Spleen (tissue), 7 donors: Measurements from ENCODE around the gene PPP1R12B.

Experiments used
- CTCF ChIP-seq, 11 experiments: fragments of 200-600 bp in 7 of 11; fragments of 450-650 bp in 4 of 11; sonication (generic) in 4 of 11; IDR thresholded peaks in 8 of 11; conservative IDR thresholded peaks in 3 of 11; 1 replicate in 7 of 11; 2 replicates in 4 of 11; pipeline versions ENCODE4 v1.4.0 to v1.8.0; 2016 to 2021; ENCODE audit warnings: antibody characterized with exemption in 11 of 11, inconsistent platforms in 4 of 11, mild to moderate bottlenecking in 1 of 11
- POLR2A ChIP-seq, 3 donors: fragments of 450-650 bp; IDR thresholded peaks; one replicate each; pipeline ENCODE4 v1.5.1; 2017; ENCODE audit warnings: antibody characterized with exemption in 3 of 3, mild to moderate bottlenecking in 1 of 3
- donor health status: DM: no; HTN: no; CAD: no; lungs with moderate emphysema.
- donor health status: DM: no; HTN: no; CAD: no.
- donor health status: DM: no; HTN: no; CAD: no.

GRCh38 chr1:202362212-202362611, 13.7 kb downstream of the PPP1R12B start:
- no peak for TF ChIP-seq CTCF (IDR thresholded peaks at IDR 0.05 in 8 of 11, conservative IDR thresholded peaks at IDR 0.05 in 3 of 11)
- TF ChIP-seq POLR2A (IDR thresholded peaks at IDR 0.05), result no peak
